GM12872 (cell line): ENCODE results near the gene PCBP3.

Source experiments
- TF ChIP-seq, protein P1 (sequence below): IDR thresholded peaks from 3 replicates; pipeline ENCODE4 v1.5.1; 2011; ENCODE audit warnings: low read depth, mild to moderate bottlenecking, low read length, moderate library complexity; ENCODE audit not compliant: insufficient read depth

Gene PCBP3

DNA sequence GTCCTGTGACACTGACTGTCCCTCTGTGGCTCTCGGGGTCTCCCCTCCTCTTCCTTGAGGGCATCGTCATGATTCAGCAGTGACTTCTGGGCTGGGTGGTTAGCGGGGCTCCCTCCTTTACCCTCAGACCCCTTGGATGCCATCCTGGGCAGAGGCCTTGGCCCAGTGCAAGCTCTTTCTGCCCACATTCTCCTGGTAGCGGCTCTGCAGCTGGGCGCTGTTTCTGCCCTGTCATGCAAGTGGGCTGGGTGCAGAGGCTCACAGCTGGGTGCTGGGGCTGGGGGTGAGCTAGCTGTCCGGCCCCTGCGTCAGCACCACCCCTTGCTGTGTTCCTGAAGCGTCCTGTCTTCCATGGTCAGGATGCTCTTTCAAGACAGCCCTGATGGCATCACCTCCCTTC, 158.5 kb downstream of the PCBP3 start:
- TF ChIP-seq, protein P1, sequence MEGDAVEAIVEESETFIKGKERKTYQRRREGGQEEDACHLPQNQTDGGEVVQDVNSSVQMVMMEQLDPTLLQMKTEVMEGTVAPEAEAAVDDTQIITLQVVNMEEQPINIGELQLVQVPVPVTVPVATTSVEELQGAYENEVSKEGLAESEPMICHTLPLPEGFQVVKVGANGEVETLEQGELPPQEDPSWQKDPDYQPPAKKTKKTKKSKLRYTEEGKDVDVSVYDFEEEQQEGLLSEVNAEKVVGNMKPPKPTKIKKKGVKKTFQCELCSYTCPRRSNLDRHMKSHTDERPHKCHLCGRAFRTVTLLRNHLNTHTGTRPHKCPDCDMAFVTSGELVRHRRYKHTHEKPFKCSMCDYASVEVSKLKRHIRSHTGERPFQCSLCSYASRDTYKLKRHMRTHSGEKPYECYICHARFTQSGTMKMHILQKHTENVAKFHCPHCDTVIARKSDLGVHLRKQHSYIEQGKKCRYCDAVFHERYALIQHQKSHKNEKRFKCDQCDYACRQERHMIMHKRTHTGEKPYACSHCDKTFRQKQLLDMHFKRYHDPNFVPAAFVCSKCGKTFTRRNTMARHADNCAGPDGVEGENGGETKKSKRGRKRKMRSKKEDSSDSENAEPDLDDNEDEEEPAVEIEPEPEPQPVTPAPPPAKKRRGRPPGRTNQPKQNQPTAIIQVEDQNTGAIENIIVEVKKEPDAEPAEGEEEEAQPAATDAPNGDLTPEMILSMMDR = no peak

DNA sequence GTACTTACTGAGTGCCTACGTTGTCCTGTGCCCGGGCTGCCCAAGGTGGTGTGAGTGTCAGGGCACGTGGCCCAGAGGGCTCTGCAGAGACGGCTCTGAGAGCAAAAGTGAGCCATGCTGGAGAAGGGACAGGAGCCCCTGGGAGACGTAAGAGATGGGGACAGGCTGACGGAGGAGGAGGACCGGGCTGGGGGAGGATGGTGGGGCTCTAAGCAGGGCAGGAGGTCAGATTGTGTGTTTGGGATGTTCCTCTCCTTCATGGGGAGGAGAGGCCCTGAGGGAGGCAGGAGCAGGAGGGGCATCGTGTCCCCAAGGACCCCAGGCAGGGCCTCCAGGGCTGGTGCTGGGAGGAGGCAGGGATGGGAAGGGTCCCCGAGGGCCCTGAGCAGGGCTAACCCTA, 158.9 kb downstream of the PCBP3 start:
- TF ChIP-seq, protein P1 = no peak

DNA sequence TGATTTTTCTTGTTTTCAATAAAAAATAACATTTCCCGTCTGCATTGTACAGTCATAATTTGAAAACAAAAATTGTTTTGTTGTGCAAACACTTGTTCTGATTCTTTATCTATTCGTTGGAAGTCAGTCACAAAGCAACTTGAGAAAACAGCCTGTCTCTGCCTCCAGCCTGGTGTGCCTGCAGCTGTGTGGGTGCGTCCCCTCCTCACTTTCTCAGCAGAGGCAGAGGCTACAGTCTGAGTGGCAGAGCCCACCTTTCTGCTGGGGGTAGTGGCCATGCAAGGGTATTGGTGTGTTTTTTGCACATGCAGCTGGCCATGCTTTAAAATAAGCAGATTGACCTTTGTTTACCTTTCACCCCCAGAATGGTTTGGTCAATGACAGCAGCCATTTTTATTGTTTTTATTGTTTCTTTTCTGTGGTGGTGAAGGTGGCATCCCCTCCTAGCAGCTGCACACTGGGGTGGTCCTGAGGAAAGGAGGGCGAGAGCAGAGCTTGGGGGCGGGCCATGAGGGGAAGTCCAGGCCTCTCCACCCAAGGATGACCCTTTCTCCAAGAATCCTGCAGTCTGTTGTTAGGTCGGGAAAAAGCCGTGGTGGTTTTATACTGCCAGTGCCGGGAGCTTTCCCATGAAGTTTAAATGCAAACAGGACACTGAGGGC, 159.6 kb downstream of the PCBP3 start:
- TF ChIP-seq, protein P1 = no peak

DNA sequence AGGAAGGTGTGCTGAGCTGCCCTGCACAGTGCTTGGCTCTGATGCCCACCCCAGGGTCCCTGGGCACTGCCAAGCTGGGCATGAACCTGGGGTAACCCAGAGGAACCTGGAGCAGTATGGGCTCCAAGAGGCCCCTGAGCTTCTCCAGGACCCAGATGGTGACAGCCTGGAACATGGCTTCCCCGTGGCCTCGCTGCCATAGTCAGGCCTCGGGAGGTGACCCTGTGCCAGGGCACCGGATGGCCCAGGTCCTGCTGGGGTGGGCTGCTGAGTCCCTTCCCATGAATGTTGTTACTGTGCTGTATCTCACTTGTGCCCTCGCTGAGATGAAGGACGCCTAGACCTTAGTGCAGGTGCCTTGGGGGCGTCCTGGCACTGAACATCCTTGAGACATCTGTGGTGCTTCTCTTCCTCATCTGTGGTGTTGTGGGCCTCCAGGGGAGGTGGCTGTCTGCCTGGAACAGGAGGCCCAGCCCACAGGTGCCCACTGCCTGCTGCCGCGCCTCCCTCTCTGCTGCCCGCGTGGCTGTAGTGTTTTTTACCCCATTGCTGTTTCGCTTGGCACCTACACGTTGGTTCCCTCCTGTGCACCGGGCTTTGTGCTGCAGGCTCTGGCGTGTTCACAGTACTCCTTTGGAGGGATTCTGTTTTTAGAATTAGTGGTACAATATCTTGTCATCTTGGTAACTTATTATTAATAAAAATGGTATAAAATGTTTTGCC, 160.3 kb downstream of the PCBP3 start:
- TF ChIP-seq, protein P1 = no peak

DNA sequence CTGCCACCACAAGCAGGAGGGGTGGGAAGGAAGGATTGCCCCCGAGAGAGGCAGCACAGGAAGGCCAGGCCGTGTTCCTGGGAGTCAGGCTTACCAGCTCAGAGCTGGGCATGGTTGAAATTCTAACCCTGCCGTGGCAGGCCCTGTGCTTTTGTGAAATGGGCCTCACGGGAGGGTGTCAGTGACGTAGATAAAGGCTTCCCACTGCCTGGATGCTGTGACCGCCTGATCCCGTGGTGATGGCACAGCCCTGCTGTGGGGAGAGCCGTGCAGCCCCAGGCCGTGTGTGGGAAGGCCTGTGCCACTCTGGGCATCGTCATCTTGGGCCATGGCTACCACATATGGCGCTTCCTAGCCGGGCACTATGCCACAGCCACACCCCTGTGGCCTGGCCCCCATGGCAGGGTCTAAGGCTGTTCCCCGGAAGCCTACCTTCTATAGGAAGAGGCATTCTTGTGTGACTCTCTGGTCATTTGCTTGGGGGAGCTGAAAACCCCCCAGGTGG, 161.3 kb downstream of the PCBP3 start:
- TF ChIP-seq, protein P1 = no peak

DNA sequence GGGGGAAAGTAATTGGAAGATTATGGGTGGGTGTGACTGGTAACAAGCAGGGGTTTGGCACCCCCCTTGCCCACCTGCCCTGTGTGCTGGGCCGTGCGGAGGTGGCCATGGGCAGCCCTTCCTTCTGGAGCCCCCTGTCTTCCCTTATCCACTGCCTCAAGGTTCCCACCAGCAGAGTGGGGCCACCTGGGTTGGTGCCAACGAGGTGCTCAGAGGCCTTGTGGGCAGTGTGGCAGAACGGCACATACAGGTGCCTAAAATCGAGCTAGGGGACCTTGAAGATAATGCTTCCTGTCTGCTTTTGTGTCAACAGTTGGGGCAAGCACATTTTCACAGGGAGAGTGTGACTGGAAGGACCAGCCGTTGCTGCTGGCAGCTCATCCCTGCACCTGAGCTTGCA, 161.8 kb downstream of the PCBP3 start:
- TF ChIP-seq, protein P1 = no peak

DNA sequence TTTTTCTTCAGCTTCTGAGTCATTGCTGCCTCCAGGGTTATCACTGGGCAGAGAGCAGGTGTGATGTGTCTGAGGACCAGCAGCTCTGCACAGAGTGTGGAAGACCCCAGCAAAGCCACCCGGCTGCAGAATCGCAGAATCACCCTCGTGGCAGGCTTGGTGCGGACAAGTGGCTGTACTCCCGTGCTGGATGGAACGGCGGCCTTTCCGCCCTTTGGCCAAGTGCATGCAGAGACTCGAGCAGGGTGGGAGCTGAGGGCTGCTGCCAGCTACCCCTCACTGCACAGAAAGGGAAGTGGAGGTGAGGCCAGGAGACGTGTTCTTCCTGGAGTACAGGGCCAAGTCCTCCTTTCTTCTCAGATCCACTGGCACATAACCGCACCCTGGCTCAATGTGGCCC, 162.5 kb downstream of the PCBP3 start:
- TF ChIP-seq, protein P1 = no peak
